PC-9 (cell line): ENCODE data around the gene CPOX. TPM values are rescaled to one million over a fixed set of nuclear protein-coding genes. Genes with fewer than 3 reads are reported as not detected.
A peak's percentile ranks its signal among the peaks of the same experiment; 100 is the strongest.

Experiments used
- BruUV-seq: library from RNA; stranded (reverse); fragments of 400-500 nt; replicated peaks from 2 replicates; lab custom pipeline; 2021; lab: Mats Ljungman, UMichigan
- CTCF ChIA-PET: fragments of 300-600 bp; sonication (Branson Sonifier 250); formaldehyde crosslinking; loops from one replicate; lab custom pipeline; 2022; ENCODE audit warnings: antibody characterized with exemption; lab: Charles Lee
- POLR2A ChIA-PET: fragments of 300-600 bp; sonication (Branson Sonifier 250); formaldehyde crosslinking; loops from one replicate; lab custom pipeline; 2022; ENCODE audit warnings: antibody characterized with exemption; ENCODE audit not compliant: unreplicated experiment; lab: Charles Lee
- DNase-seq, 2 experiments: peaks; one replicate each; pipeline versions ENCODE4 v3.0.0 to v3.0.0-alpha.2; 2015 to 2022; ENCODE audit warnings: mixed read lengths in 1 of 2
- H2AFZ ChIP-seq: fragments of 200-600 bp; sonication (generic); 2 replicates; pipeline ENCODE4 v1.8.1; 2017; ENCODE audit warnings: antibody characterized with exemption
- H3F3A ChIP-seq: fragments of 200-600 bp; sonication (generic); 2 replicates; pipeline ENCODE4 v1.8.1; 2017; ENCODE audit warnings: antibody characterized with exemption, mild to moderate bottlenecking, low read depth; ENCODE audit not compliant: insufficient read depth
- H3K27ac ChIP-seq: fragments of 200-600 bp; sonication (generic); 2 replicates; pipeline ENCODE4 v1.6.1; 2016; ENCODE audit warnings: mixed run types
- H3K27me3 ChIP-seq: fragments of 200-600 bp; sonication (generic); 2 replicates; pipeline ENCODE4 v1.6.1; 2016; ENCODE audit warnings: low read depth, mixed run types; ENCODE audit not compliant: insufficient read depth
- H3K36me3 ChIP-seq: fragments of 200-600 bp; sonication (generic); 2 replicates; pipeline ENCODE4 v1.6.1; 2016; ENCODE audit warnings: low read depth, mixed run types
- H3K4me1 ChIP-seq: fragments of 200-600 bp; sonication (generic); replicated peaks from 2 replicates; pipeline ENCODE4 v1.6.1; 2016; ENCODE audit warnings: mixed run types; ENCODE audit not compliant: insufficient read depth
- H3K4me2 ChIP-seq: fragments of 200-600 bp; sonication (generic); 2 replicates; pipeline ENCODE4 v1.6.1; 2017; ENCODE audit warnings: mixed run types
- H3K4me3 ChIP-seq: fragments of 200-600 bp; sonication (generic); 2 replicates; pipeline ENCODE4 v1.6.1; 2016; ENCODE audit warnings: mixed run types
- H3K79me2 ChIP-seq: fragments of 200-600 bp; sonication (generic); 2 replicates; pipeline ENCODE4 v1.6.1; 2017; ENCODE audit warnings: low read depth, mixed run types
- H3K9me2 ChIP-seq: fragments of 200-600 bp; sonication (generic); 2 replicates; pipeline ENCODE4 v1.8.1; 2017; ENCODE audit warnings: mild to moderate bottlenecking; ENCODE audit not compliant: insufficient read depth
- H3K9me3 ChIP-seq: fragments of 200-600 bp; sonication (generic); 2 replicates; pipeline ENCODE4 v1.8.1; 2016; ENCODE audit warnings: low read depth; ENCODE audit not compliant: insufficient read depth
- H4K20me1 ChIP-seq: fragments of 200-600 bp; sonication (generic); 2 replicates; pipeline ENCODE4 v1.8.1; 2017; ENCODE audit not compliant: insufficient read depth
- EZH2 ChIP-seq: fragments of 200-600 bp; sonication (generic); IDR thresholded peaks from 2 replicates; pipeline ENCODE4 v1.8.0; 2017; ENCODE audit warnings: antibody characterized with exemption, low read depth
- intact Hi-C: fragments of 100-400 bp; cut with micrococcal nuclease; formaldehyde crosslinking; loops from one replicate; pipeline ENCODE4 v1.10.0; 2022; ENCODE audit not compliant: unreplicated experiment
- total RNA-seq: library from RNA; stranded (reverse); gene quantifications from 2 replicates; pipeline ENCODE4 v1.2.3, GENCODE V29; 2021
- TF ChIP-seq, protein P1 (sequence below): fragments of 200-600 bp; sonication (generic); conservative IDR thresholded peaks from 2 replicates; pipeline ENCODE4 v1.6.1; 2017; ENCODE audit warnings: mixed run types, antibody characterized with exemption, mild to moderate bottlenecking, moderate library complexity

CPOX gene
- total RNA-seq, 1 experiment from 2014 or later: 30.4 TPM

GRCh38 chr3:98551236-98551635 is 42.2 kb downstream of the CPOX start:
- Histone ChIP-seq H3K79me2 (no peaks in the 10 kb centered on the region), H3K27ac (no peak overlapping the region), H2AFZ (no peak overlapping the region), H3K4me1 (no peaks in the 10 kb centered on the region), H3K36me3 (no peaks in the 10 kb centered on the region), H3K27me3 (no peaks in the 10 kb centered on the region), H3F3A (no peaks in the 10 kb centered on the region), H4K20me1 (no peaks in the 10 kb centered on the region), H3K4me3 (no peak overlapping the region), H3K9me2 (no peaks in the 10 kb centered on the region), H3K9me3 (no peaks in the 10 kb centered on the region), H3K4me2 (no peak overlapping the region)
- intact Hi-C loops: no loop called here
- no TSS peak for BruUV-seq
- ChIA-PET POLR2A (no interaction called here), CTCF (no interaction called here)
- DNase-seq: no peak
- no peak for TF ChIP-seq EZH2
- TF ChIP-seq, protein P1, sequence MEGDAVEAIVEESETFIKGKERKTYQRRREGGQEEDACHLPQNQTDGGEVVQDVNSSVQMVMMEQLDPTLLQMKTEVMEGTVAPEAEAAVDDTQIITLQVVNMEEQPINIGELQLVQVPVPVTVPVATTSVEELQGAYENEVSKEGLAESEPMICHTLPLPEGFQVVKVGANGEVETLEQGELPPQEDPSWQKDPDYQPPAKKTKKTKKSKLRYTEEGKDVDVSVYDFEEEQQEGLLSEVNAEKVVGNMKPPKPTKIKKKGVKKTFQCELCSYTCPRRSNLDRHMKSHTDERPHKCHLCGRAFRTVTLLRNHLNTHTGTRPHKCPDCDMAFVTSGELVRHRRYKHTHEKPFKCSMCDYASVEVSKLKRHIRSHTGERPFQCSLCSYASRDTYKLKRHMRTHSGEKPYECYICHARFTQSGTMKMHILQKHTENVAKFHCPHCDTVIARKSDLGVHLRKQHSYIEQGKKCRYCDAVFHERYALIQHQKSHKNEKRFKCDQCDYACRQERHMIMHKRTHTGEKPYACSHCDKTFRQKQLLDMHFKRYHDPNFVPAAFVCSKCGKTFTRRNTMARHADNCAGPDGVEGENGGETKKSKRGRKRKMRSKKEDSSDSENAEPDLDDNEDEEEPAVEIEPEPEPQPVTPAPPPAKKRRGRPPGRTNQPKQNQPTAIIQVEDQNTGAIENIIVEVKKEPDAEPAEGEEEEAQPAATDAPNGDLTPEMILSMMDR: no peak

DNA sequence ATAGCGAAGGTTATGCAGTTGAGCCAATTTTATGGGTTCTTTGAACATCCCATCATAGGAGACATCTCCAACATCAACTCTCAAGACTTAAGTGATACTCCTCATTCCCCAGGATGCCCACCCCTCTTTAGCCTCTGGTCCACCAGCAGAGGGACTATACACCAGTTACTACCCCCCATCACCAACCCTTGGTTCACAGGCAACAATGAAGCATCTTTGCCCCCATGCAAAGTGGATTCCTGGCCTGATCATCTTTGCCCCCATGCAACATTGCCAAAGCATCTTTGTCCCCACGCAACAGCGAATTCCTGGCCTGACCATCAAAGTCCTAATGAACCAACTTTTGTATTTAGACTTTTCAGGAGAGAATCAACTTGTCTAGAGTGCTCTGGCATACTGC is 42.6 kb downstream of the CPOX start:
- H4K20me1 ChIP-seq: no peaks in the 10 kb centered on the region
- no peaks in the 10 kb centered on the region for H3K9me2 ChIP-seq
- no peaks in the 10 kb centered on the region for H3K4me1 ChIP-seq
- H3K27ac ChIP-seq: no peak overlapping the region
- no peaks in the 10 kb centered on the region for H3F3A ChIP-seq
- BruUV-seq: no TSS peak
- no peaks in the 10 kb centered on the region for H3K27me3 ChIP-seq
- intact Hi-C loops: no loop called here
- H3K9me3 ChIP-seq: no peaks in the 10 kb centered on the region
- no peak overlapping the region for H3K4me3 ChIP-seq
- TF ChIP-seq, protein P1: no peak
- no peak for TF ChIP-seq EZH2
- ChIA-PET CTCF (no interaction called here), POLR2A (no interaction called here)
- no peaks in the 10 kb centered on the region for H3K36me3 ChIP-seq
- peak in 1 of 2 experiments; percentile 26 for DNase-seq
- H2AFZ ChIP-seq: no peak overlapping the region
- H3K4me2 ChIP-seq: no peak overlapping the region
- no peaks in the 10 kb centered on the region for H3K79me2 ChIP-seq

GRCh38 chr3:98548544-98548943 is 44.9 kb downstream of the CPOX start:
- H3K4me2 ChIP-seq: no peak overlapping the region
- DNase-seq: no peak
- no peaks in the 10 kb centered on the region for H3K4me1 ChIP-seq
- no peaks in the 10 kb centered on the region for H3F3A ChIP-seq
- H3K4me3 ChIP-seq: no peak overlapping the region
- CTCF ChIA-PET: no interaction called here
- BruUV-seq: no TSS peak
- intact Hi-C loops: no loop called here
- POLR2A ChIA-PET: no interaction called here
- no peaks in the 10 kb centered on the region for H4K20me1 ChIP-seq
- H3K27ac ChIP-seq: no peak overlapping the region
- H2AFZ ChIP-seq: 0 out of 2 replicates have a peak overlapping the region, but pooled peaks have one; percentile 3
- no peaks in the 10 kb centered on the region for H3K27me3 ChIP-seq
- no peaks in the 10 kb centered on the region for H3K79me2 ChIP-seq
- H3K9me2 ChIP-seq: no peaks in the 10 kb centered on the region
- H3K9me3 ChIP-seq: no peaks in the 10 kb centered on the region; the same call in 1 of the 2 replicates
- no peaks in the 10 kb centered on the region for H3K36me3 ChIP-seq
- TF ChIP-seq, protein P1: no peak
- TF ChIP-seq EZH2: no peak
